HG02588 (cell line): Measurements from ENCODE around the gene TRPM4.
"Not testable (repeated sequence)": the region's sequence is repeated elsewhere in the genome, so short reads cannot be mapped to it uniquely, and the experiment has no call there.

ENCODE experiments used
- ATAC-seq: cut with Tn5 transposase; IDR thresholded peaks from one replicate; pipeline ENCODE4 v1.9.1; 2021; ENCODE audit warnings: mild to moderate bottlenecking, moderate library complexity; ENCODE audit not compliant: unreplicated experiment

TRPM4 gene

GRCh38 chr19:49186108-49186507, 28.5 kb downstream of the TRPM4 start:
- no peak for ATAC-seq

- ATAC-seq, result no peak
Observed at GRCh38 chr19:49188626-49189200, 31.1 kb downstream of the TRPM4 start.

DNA sequence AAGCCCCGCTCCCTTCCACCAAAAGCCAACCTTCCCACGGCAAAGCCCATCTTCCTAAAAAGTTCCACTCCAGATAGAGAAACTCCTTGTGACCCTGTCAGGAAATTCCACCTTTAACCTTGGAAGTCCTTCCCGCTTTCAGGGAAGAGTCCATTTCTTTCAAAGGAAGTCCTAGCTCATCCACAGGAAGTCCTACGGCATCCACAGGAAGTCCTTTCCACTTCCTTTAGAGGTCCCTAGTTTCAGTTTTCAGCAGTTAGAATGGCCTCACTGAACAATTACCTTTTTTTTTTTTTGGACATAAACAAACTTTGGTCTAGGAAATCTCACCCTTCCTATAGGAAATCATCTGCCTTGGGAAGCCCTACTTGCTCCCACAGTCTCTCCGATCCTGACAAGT, 31.7 kb downstream of the TRPM4 start:
- ATAC-seq, result no peak

DNA sequence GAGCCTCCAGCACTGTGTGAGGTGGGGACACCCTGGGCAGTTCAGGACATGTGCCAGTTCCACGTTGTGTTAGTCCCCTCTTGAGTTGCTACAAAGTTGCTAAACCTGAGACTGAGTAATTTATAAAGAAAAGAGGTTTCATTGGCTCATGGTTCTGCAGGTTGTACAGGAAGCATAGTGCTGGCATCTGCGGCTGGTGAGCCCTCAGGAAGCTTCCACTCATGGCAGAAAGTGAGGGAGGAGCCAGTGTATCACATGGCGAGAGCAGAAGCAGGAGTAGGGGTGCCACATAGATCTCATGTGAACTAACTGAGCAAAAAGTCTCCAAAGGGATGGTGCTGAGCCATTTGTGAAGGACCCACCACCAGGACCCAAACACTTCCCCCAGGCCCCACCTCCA, 33.2 kb downstream of the TRPM4 start:
- ATAC-seq, result no peak

- ATAC-seq, result no peak
Observed at GRCh38 chr19:49193822-49194394, 36.3 kb downstream of the TRPM4 start.

- ATAC-seq, result no peak
Observed at GRCh38 chr19:49194408-49194807, 36.8 kb downstream of the TRPM4 start.

GRCh38 chr19:49196527-49197240, 39.1 kb downstream of the TRPM4 start:
- no peak for ATAC-seq

GRCh38 chr19:49200238-49200862, 42.8 kb downstream of the TRPM4 start:
- no peak for ATAC-seq

- ATAC-seq, result no peak
Observed at GRCh38 chr19:49201042-49201441, 43.5 kb downstream of the TRPM4 start.

DNA sequence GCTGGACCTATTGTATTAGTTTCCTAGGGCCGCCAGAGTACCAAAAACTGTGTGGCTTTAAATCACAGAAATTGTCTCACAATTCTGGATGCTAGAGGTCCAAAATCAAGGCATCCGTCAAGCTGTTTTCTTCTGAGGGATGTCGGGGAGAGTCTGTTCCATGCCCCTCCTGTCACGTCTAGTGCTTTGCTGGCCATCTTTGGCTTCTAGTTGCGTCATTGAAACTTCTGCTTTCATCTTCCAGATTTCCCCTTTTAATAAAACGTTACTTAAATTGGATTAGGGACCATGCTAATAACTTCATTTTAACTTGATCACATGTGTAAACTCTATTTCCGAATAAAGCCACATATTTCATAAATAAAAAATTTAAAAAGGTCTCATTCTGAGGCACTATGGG, 47.5 kb downstream of the TRPM4 start:
- ATAC-seq, result no peak

- not testable (repeated sequence) for ATAC-seq
Observed at GRCh38 chr19:49209502-49209901, 51.9 kb downstream of the TRPM4 start.

DNA sequence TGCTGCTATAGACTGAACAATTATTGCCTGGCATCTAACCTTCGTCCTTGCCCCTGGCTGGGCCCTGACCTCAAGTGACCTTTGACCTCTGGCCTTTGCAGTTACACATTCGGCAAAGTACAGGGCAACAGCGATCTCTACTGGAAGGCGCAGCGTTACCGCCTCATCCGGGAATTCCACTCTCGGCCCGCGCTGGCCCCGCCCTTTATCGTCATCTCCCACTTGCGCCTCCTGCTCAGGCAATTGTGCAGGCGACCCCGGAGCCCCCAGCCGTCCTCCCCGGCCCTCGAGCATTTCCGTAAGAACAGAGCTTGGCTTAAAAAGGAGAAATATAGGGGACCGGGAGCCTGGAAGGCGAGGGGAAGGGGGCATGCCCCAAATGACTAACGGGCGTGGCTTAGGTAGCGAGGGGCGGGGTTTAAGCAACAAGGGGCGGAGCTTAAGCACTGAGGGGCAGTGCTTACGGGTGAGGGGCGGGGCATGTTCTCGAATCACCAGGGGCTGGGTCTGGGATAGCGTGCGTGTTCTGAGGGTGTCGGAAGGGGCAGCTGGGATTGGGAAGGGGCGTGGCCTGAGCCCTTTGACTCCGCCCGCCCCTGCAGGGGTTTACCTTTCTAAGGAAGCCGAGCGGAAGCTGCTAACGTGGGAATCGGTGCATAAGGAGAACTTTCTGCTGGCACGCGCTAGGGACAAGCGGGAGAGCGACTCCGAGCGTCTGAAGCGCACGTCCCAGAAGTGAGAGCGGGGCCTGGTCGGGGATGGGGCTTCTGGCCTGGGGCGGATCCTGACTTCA, 52.7 kb downstream of the TRPM4 start:
- ATAC-seq, result no peak

DNA sequence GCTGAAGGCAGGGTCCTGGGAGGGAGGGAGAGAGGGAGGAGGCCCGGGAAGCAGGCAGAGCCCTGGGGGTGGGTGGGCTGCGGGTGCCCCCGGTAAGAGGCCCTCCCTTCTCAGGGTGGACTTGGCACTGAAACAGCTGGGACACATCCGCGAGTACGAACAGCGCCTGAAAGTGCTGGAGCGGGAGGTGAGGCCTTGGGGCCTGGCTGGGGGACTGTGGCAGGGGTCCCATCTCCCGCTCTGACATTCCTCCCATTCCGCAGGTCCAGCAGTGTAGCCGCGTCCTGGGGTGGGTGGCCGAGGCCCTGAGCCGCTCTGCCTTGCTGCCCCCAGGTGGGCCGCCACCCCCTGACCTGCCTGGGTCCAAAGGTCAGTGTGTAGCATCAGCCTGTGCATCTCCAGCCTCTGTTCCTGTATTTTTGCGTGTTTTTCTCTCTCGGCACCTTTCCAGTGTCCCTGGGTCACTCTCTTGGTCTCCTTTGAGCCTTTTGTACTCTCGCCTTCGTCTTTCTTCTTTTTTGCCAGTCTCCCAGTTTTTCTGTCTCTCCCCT, 53.4 kb downstream of the TRPM4 start:
- ATAC-seq, result no peak

- no peak for ATAC-seq
Observed at GRCh38 chr19:49212016-49212701, 54.6 kb downstream of the TRPM4 start.

GRCh38 chr19:49213791-49214190, 56.2 kb downstream of the TRPM4 start:
- ATAC-seq, result no peak

- ATAC-seq, result no peak
Observed at GRCh38 chr19:49214701-49215100, 57.1 kb downstream of the TRPM4 start.

DNA sequence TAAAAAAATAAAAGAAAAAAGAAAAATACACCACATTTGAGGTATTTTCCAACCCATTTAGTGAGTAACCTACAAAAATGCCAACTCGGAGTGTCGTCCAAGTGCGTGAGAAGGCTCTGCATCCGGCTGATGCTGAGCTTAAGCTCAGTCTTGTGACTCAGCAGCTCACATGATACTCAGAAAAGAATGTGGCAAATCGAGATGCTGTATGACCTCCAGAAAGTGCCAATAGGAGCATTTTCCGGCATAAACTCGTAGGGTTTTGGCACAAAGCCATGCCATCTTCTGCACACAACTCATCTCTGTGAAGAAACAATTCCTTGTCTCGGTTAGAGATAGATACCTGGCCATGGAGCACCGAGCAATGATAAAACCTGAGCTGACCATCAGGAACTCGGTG, 58.5 kb downstream of the TRPM4 start:
- no peak for ATAC-seq

DNA sequence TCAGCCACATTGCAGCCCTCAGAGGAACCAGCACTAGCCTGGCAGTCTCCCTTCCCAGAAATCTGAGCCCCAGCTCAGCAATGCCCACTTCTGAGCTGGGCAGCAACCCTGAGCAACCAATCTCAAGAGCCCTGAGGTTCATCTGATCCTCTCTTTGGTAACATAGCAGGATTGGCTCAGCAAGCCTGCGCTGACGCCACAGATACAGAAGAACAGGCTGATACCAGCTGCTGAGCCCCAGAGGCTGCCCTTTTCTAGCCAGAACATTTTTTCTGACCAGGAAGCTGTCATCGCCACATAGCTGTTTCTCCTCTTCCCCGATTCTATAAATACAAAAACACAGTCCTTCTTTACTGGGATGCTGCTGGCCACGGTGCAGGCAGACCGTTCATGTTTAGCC, 59.8 kb downstream of the TRPM4 start:
- no peak for ATAC-seq

DNA sequence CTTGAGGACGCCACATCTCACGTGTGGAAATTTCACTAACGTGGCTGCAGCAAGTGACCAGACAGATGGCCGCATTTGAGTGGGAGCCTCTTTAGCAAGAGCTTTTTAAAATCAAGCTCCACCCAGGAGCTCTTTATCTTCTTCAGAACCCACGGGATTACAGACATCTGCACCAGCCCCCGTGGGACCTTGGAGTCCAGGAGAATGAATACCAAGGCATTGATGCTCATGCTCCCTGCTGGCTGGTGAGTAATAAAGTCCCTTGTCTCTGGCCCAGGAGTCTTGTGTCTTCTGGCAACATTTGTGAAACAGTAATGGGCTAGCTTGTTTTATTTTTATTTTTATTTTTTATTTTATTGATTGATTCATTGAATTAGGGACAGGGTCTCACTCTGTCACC, 64.4 kb downstream of the TRPM4 start:
- no peak for ATAC-seq

GRCh38 chr19:49222528-49222927, 64.9 kb downstream of the TRPM4 start:
- ATAC-seq, result no peak
